HCT116 (cell line): ENCODE results near the gene MARCHF2. TPM values are rescaled to one million over a fixed set of nuclear protein-coding genes. Genes with fewer than 3 reads are reported as not detected.

Source experiments
- ATAC-seq: fragments of 200-7000 bp; cut with Tn5 transposase; 2 replicates; pipeline ENCODE4 v1.9.1; 2020; ENCODE audit warnings: mild to moderate bottlenecking, moderate library complexity
- BruUV-seq: library from RNA; stranded (reverse); fragments of 400-500 nt; replicated peaks from 2 replicates; lab custom pipeline; 2021; lab: Mats Ljungman, UMichigan
- CTCF ChIA-PET: fragments of 300-600 bp; sonication (Branson Sonifier 250); formaldehyde crosslinking; loops from one replicate; lab custom pipeline; 2021; ENCODE audit warnings: antibody characterized with exemption; lab: Charles Lee
- POLR2A ChIA-PET: fragments of 300-600, 350-600 bp; sonication (Branson Sonifier 250); formaldehyde crosslinking; loops from one replicate; lab custom pipeline; 2021; ENCODE audit warnings: antibody characterized with exemption; lab: Charles Lee
- RAD21 ChIA-PET, 2 experiments: fragments of 300-600 bp; sonication (Branson Sonifier 250); formaldehyde crosslinking; loops; one replicate each; lab custom pipeline; 2023; ENCODE audit warnings: low total read pairs in 2 of 2; ENCODE audit not compliant: uncharacterized antibody in 2 of 2, unreplicated experiment in 2 of 2, low non-redundant PET in 1 of 2; lab: Charles Lee
- DNase-seq: peaks from one replicate; pipeline ENCODE4 v3.0.0-alpha.2; 2010; ENCODE audit warnings: low read depth, low spot score
- H2AFZ ChIP-seq: fragments of 200-600 bp; shearing (Covaris generic), sonication (generic); 2 replicates; pipeline ENCODE4 v1.6.1; 2017; ENCODE audit warnings: low read depth, mixed run types, mixed read lengths, antibody characterized with exemption, low read length; ENCODE audit not compliant: poor library complexity, severe bottlenecking
- H3K27ac ChIP-seq: 2 replicates; pipeline ENCODE4 v1.5.1; 2012; ENCODE audit warnings: low read depth, low read length
- H3K27me3 ChIP-seq: fragments of 200-600 bp; sonication (generic); 2 replicates; pipeline ENCODE4 v1.6.1; 2016; ENCODE audit warnings: mixed run types, low read length, mixed read lengths; ENCODE audit not compliant: insufficient read depth
- H3K36me3 ChIP-seq, 2 experiments: fragments of 200-500 bp in 1 of 2; fragments of 200-600 bp in 1 of 2; sonication (Bioruptor generic) in 1 of 2; sonication (generic) in 1 of 2; 2 replicates each; pipeline versions ENCODE4 v1.5.1 to v1.6.1; 2014 to 2016; ENCODE audit warnings: low read length in 2 of 2, inconsistent platforms in 1 of 2, mixed read lengths in 1 of 2, mixed run types in 1 of 2; ENCODE audit not compliant: insufficient read depth in 2 of 2, control insufficient read depth in 1 of 2
- H3K4me1 ChIP-seq, 2 experiments: fragments of 200-600 bp in 1 of 2; sonication (generic) in 1 of 2; 2 replicates each; pipeline versions ENCODE4 v1.5.1 to v1.6.1; 2012 to 2017; ENCODE audit warnings: low read length in 2 of 2, inconsistent platforms in 1 of 2, mild to moderate bottlenecking in 1 of 2, mixed read lengths in 1 of 2, mixed run types in 1 of 2, moderate library complexity in 1 of 2; ENCODE audit not compliant: insufficient read depth in 2 of 2, control insufficient read depth in 1 of 2
- H3K4me2 ChIP-seq: fragments of 200-600 bp; sonication (generic); 2 replicates; pipeline ENCODE4 v1.6.1; 2017; ENCODE audit warnings: mixed run types, low read length, mixed read lengths
- H3K4me3 ChIP-seq, 2 experiments: fragments of 200-600 bp in 1 of 2; sonication (generic) in 1 of 2; replicated peaks in 1 of 2; 2 replicates each; pipeline ENCODE4 v1.5.1; 2011 to 2016; ENCODE audit warnings: low read length in 2 of 2, control low read depth in 1 of 2, low read depth in 1 of 2, mild to moderate bottlenecking in 1 of 2, mixed read lengths in 1 of 2, mixed run types in 1 of 2
- H3K79me2 ChIP-seq: fragments of 200-600 bp; sonication (generic); 2 replicates; pipeline ENCODE4 v1.6.1; 2017; ENCODE audit warnings: mild to moderate bottlenecking, mixed run types, low read length, moderate library complexity, mixed read lengths; ENCODE audit not compliant: insufficient read depth
- H3K9ac ChIP-seq: fragments of 200-600 bp; sonication (generic); 2 replicates; pipeline ENCODE4 v1.6.1; 2016; ENCODE audit warnings: low read length, mixed read lengths
- H3K9me2 ChIP-seq: fragments of 200-600 bp; sonication (generic), shearing (Covaris generic); 2 replicates; pipeline ENCODE4 v1.6.1; 2017; ENCODE audit warnings: mixed run types, mild to moderate bottlenecking, moderate library complexity; ENCODE audit not compliant: insufficient read depth
- H3K9me3 ChIP-seq, 2 experiments: fragments of 200-500 bp in 1 of 2; fragments of 200-600 bp in 1 of 2; sonication (Bioruptor generic) in 1 of 2; sonication (generic) in 1 of 2; 2 replicates each; pipeline ENCODE4 v1.6.1; 2014 to 2017; ENCODE audit warnings: low read length in 2 of 2, mixed read lengths in 2 of 2, inconsistent platforms in 1 of 2, low read depth in 1 of 2, mild to moderate bottlenecking in 1 of 2, mixed run types in 1 of 2, moderate library complexity in 1 of 2; ENCODE audit not compliant: control insufficient read depth in 1 of 2, insufficient read depth in 1 of 2
- H4K20me1 ChIP-seq: fragments of 200-600 bp; sonication (generic), shearing (Covaris generic); 2 replicates; pipeline ENCODE4 v1.6.1; 2017; ENCODE audit warnings: mixed run types, mild to moderate bottlenecking, moderate library complexity; ENCODE audit not compliant: insufficient read depth
- ELF1 ChIP-seq: IDR thresholded peaks from 2 replicates; pipeline ENCODE4 v1.6.1; 2012; ENCODE audit warnings: low read depth, borderline replicate concordance
- EZH2 ChIP-seq: fragments of 200-600 bp; sonication (generic); IDR thresholded peaks from 2 replicates; pipeline ENCODE4 v1.6.1; 2017; ENCODE audit warnings: antibody characterized with exemption, mixed run types
- FOSL1 ChIP-seq: IDR thresholded peaks from 2 replicates; pipeline ENCODE4 v1.6.1; 2012; ENCODE audit warnings: low read depth
- JUND ChIP-seq: IDR thresholded peaks from 2 replicates; pipeline ENCODE4 v1.6.1; 2012
- POLR2A ChIP-seq: IDR thresholded peaks from 2 replicates; pipeline ENCODE4 v1.7.0; 2011; ENCODE audit warnings: borderline replicate concordance; ENCODE audit not compliant: insufficient read depth, insufficient read length; ENCODE audit errors: extremely low read depth
- POLR2AphosphoS5 ChIP-seq: IDR thresholded peaks from 2 replicates; pipeline ENCODE4 v1.6.1; 2011; ENCODE audit warnings: mild to moderate bottlenecking, low read depth, low read length, moderate library complexity
- RAD21 ChIP-seq: IDR thresholded peaks from 2 replicates; pipeline ENCODE4 v1.6.1; 2012; ENCODE audit warnings: low read depth, mild to moderate bottlenecking
- REST ChIP-seq: IDR thresholded peaks from 2 replicates; pipeline ENCODE4 v1.6.1; 2012; ENCODE audit warnings: low read depth
- SIN3A ChIP-seq: IDR thresholded peaks from 2 replicates; pipeline ENCODE4 v1.6.1; 2012; ENCODE audit warnings: low read depth
- SP1 ChIP-seq: IDR thresholded peaks from 2 replicates; pipeline ENCODE4 v1.6.1; 2012; ENCODE audit warnings: low read depth
- TCF7L2 ChIP-seq: IDR thresholded peaks from 2 replicates; pipeline ENCODE4 v1.7.0; 2011; ENCODE audit warnings: borderline replicate concordance, inconsistent platforms; ENCODE audit not compliant: insufficient read depth, insufficient read length; ENCODE audit errors: extremely low read depth
- YY1 ChIP-seq: IDR thresholded peaks from 2 replicates; pipeline ENCODE4 v1.6.1; 2011; ENCODE audit warnings: low read length, low read depth, moderate library complexity, mild to moderate bottlenecking; ENCODE audit not compliant: insufficient replicate concordance; ENCODE audit errors: extremely low read depth
- intact Hi-C: fragments of 100-400 bp; cut with micrococcal nuclease; formaldehyde crosslinking; loops from 2 replicates; pipeline ENCODE4 v1.10.0; 2022
- total RNA-seq: library from RNA; stranded (reverse); gene quantifications from one replicate; pipeline ENCODE4 v1.2.1, GENCODE V29; 2021; ENCODE audit not compliant: unreplicated experiment
- TF ChIP-seq, protein P1 (sequence below): IDR thresholded peaks from 2 replicates; pipeline ENCODE4 v1.6.1; 2012

The MARCHF2 gene
- total RNA-seq, 1 experiment from 2014 or later: 22.5 TPM

DNA sequence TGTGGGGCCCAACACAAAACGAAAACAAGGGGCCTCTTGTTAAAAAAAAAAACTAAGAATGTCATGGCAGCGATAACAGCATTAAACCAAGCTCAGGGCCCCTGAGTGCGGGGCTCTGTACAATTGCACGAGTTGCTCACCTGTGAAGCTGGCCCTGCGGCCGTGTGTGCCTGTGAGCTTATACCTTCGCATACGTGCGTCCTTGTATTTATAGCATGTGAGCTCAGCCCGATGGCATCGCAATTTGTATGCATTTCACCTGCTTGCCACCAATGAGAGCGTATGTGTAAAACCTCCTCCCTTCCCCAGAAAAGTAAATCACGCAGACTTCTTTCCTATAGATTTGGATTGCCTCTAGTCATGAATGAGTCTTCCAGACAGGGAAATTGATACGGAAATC, 48.8 kb downstream of the MARCHF2 start:
- BruUV-seq: no TSS peak
- ATAC-seq: no peak
- H4K20me1 ChIP-seq: peaks cover 71% of the 10 kb centered on the region

More for the DNA sequence above, 48.8 kb downstream of the MARCHF2 start:
- ChIA-PET POLR2A (no interaction called here), RAD21 (no interaction called here), CTCF (no interaction called here)
- peaks cover 10 to 23% of the 10 kb centered on the region in 2 experiments for H3K4me1 ChIP-seq
- no peaks in the 10 kb centered on the region for H3K9me2 ChIP-seq
- no peak overlapping the region for H3K4me2 ChIP-seq
- no peak overlapping the region for H3K4me3 ChIP-seq
- H3K27me3 ChIP-seq: no peaks in the 10 kb centered on the region
- intact Hi-C loops: no loop called here
- H3K27ac ChIP-seq: no peak overlapping the region
- peaks cover 38 to 58% of the 10 kb centered on the region in 2 experiments for H3K36me3 ChIP-seq
- no peak for DNase-seq
- H3K79me2 ChIP-seq: peaks cover 100% of the 10 kb centered on the region
- H2AFZ ChIP-seq: no peak overlapping the region
- H3K9me3 ChIP-seq: no peaks in the 10 kb centered on the region
- H3K9ac ChIP-seq: no peak overlapping the region
- no peak for TF ChIP-seq POLR2A
- no peak for TF ChIP-seq JUND
- TF ChIP-seq EZH2: no peak
- TF ChIP-seq YY1: no peak
- TF ChIP-seq RAD21: no peak
- TF ChIP-seq FOSL1: no peak
- TF ChIP-seq SIN3A: no peak
- no peak for TF ChIP-seq TCF7L2
- no peak for TF ChIP-seq SP1
- no peak for TF ChIP-seq POLR2AphosphoS5
- TF ChIP-seq, protein P1, sequence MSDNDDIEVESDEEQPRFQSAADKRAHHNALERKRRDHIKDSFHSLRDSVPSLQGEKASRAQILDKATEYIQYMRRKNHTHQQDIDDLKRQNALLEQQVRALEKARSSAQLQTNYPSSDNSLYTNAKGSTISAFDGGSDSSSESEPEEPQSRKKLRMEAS: no peak
- TF ChIP-seq ELF1: no peak
- TF ChIP-seq REST: no peak
